NCI-H146 treated with DMSO at 0.1 percent for 48 hours (cell line): Measurements from ENCODE around the gene IQGAP2.
"Not testable (repeated sequence)": the region's sequence is repeated elsewhere in the genome, so short reads cannot be mapped to it uniquely, and the experiment has no call there.

Source experiments
- DNase-seq: peaks from one replicate; lab custom pipeline; 2025; ENCODE audit not compliant: unreplicated experiment; lab: John Stamatoyannopoulos, UW

Gene IQGAP2

GRCh38 chr5:76642390-76643040 lies 239.4 kb downstream of the IQGAP2 start:
- no peak for DNase-seq

GRCh38 chr5:76643371-76643770 lies 240.3 kb downstream of the IQGAP2 start:
- no peak for DNase-seq

- DNase-seq, result no peak
Measured at GRCh38 chr5:76649140-76649539, 246.1 kb downstream of the IQGAP2 start.

- DNase-seq, result no peak
Measured at GRCh38 chr5:76652809-76653414, 249.8 kb downstream of the IQGAP2 start.

- DNase-seq, result no peak
Measured at GRCh38 chr5:76657091-76657490, 254.0 kb downstream of the IQGAP2 start.

GRCh38 chr5:76657683-76658311 lies 254.7 kb downstream of the IQGAP2 start:
- DNase-seq, result no peak

GRCh38 chr5:76660360-76660759 lies 257.3 kb downstream of the IQGAP2 start:
- DNase-seq, result no peak

- no peak for DNase-seq
Measured at GRCh38 chr5:76662521-76662920, 259.4 kb downstream of the IQGAP2 start.

GRCh38 chr5:76663573-76663972 lies 260.5 kb downstream of the IQGAP2 start:
- DNase-seq, result no peak

GRCh38 chr5:76664079-76664478 lies 261.0 kb downstream of the IQGAP2 start:
- no peak for DNase-seq

- DNase-seq, result no peak
Measured at GRCh38 chr5:76667495-76667894, 264.4 kb downstream of the IQGAP2 start.

- DNase-seq, result no peak
Measured at GRCh38 chr5:76669245-76669644, 266.2 kb downstream of the IQGAP2 start.

- no peak for DNase-seq
Measured at GRCh38 chr5:76670508-76670907, 267.4 kb downstream of the IQGAP2 start.

GRCh38 chr5:76672242-76672641 lies 269.2 kb downstream of the IQGAP2 start:
- DNase-seq, result no peak

- DNase-seq, result no peak
Measured at GRCh38 chr5:76673125-76673524, 270.0 kb downstream of the IQGAP2 start.

- no peak for DNase-seq
Measured at GRCh38 chr5:76674330-76675066, 271.4 kb downstream of the IQGAP2 start.

- DNase-seq, result no peak
Measured at GRCh38 chr5:76675364-76675763, 272.3 kb downstream of the IQGAP2 start.

GRCh38 chr5:76677849-76678472 lies 274.9 kb downstream of the IQGAP2 start:
- DNase-seq, result no peak

GRCh38 chr5:76679231-76679630 lies 276.1 kb downstream of the IQGAP2 start:
- no peak for DNase-seq

- DNase-seq, result not testable (repeated sequence)
Measured at GRCh38 chr5:76680826-76681225, 277.7 kb downstream of the IQGAP2 start.

GRCh38 chr5:76681287-76681686 lies 278.2 kb downstream of the IQGAP2 start:
- DNase-seq, result no peak
